Measurements from ENCODE around the gene TLL1.

TLL1 gene

DNA sequence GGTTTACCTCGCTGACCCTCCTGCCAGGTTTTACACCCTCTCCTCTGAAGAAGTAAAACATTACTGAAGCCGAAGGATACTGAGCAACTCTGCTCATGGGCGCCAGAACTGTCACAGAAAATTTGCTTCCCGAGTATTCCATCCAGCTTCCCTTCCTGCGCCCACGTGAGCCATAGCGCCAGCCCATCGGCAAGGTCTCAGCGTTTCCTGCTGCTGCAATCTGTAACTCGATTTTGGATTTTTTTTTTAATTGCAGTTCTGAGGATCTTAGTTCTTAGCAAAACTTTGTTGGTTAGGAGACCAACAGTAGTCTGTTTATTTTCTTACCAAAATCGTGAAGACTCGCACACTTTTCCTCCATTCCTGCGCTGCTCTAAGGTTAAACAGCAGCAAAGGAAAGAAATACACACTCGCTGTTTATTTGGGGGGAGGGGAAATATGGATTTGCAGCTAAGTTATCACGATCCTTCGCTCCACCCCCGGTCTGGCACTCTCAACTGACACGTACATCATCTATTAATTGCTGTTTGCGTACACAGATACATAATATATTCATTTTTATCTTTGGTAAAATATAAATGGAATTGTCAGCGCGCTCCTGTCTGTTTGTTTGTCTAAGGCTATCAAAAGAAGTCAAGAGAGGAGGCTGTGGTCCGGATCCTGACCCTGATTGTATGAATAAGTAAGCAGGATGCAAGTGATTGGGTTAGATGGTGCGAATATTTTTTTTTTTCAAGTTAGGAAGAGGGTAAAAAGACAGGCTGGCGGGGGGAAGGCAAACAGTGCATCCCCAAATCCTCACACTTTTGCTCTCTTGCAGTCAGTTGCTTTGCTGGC lies at the start of gene TLL1:
TLL1 (plus strand) TSS at position 777 of the 837 bp plus-strand sequence. CDS start 668 bp downstream, outside the sequence.
- in situ Hi-C loops (cut with MboI; ENCODE audit: low sequenced_read_pairs) = no loop called here

DNA sequence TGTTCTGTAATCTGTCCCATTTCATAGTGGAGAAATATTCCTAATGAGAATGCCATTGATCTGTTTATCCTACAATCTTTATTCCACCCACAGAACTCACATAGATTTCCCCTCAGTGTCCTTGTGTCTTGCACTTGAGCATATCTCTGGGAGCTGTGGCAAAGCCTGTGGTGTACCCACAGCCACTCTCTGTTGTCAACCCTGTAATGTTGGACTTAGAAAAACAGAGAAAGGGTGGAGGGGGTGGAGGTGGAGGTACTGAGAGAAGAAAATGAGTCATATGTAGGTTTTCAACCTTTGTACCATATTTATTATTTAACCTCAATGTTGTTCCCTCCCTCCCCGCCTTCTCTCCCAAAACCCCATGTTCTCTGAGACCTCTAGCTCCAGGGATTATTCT lies 46.9 kb upstream of the TLL1 start:
- in situ Hi-C loops (cut with MboI; ENCODE audit: low sequenced_read_pairs) = no loop called here

DNA sequence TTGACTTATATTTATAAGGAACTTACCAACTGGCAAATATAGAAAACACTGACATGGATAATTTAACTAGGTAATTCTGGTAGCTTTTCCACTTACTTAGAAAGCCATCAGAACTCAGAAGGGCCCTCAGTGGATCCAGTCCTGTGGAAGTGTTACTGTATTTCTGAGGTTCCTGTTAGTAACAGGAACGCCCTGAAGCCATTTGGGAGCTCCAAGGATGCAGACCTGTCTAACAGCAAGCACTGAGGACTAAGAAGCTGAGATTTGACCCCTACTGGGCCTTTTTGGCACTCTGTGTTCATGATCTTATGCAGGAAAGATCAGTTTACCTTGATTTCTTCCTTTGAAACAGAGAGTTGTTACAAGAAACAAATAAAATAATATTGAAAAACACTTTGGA lies 46.0 kb upstream of the TLL1 start:
- in situ Hi-C loops (cut with MboI; ENCODE audit: low sequenced_read_pairs) = no loop called here

DNA sequence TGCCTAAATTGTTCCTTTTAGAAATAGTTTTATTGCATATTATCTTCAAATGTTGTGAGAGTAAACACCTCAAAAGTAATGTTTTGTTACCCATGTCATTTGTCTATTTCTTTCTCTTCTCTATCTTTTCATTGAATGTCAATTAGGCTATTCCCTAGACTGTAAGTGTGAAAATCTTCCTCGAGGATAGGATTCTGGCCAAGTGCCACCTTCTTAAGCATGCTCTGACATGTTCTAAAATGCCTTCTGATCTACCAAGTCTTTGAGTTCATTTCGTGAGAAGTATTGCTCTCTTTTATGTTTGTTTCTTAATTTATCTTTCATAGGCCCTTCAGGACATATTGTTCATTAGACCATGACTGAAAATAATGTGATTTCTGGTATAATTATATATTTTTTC lies 44.1 kb upstream of the TLL1 start:
- in situ Hi-C loops (cut with MboI; ENCODE audit: low sequenced_read_pairs) = no loop called here

DNA sequence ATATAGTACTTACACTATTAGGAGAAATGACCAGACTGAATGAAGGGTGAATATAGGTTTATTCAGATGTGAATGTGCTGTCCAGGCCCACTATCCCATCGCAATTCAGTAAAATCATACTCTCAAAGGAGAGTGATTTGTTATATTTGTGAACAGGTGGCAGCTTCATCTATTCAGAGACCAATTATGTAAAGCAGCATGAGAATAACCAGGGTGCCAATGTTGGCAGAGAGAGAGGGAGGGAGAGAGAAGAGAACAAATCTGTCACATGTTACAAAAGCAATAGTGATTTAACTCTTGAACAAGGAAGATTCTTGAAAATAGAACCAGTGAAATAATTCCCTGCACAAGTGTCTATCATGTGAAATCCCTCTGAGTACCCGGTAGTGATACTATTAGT lies 38.9 kb upstream of the TLL1 start:
- in situ Hi-C loops (cut with MboI; ENCODE audit: low sequenced_read_pairs) = no loop called here

DNA sequence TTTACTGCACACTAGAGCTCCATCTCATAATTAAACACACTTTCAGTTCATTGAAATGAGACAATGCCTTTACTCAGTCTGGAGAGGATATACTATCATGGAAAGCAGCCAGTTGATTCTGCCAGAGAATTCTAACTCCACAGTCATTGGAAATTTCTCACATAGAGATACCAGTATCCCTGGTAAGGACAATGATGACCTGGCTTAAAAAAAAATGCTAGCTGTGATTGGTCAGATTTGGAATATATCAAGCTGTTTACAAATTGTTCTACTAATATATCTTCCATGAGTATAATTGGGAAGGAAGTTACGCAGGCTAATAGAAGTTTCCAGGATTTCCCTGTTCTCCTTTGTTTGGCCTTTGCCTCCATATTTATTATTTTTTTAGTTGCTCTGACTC lies 34.5 kb upstream of the TLL1 start:
- in situ Hi-C loops (cut with MboI; ENCODE audit: low sequenced_read_pairs) = no loop called here

DNA sequence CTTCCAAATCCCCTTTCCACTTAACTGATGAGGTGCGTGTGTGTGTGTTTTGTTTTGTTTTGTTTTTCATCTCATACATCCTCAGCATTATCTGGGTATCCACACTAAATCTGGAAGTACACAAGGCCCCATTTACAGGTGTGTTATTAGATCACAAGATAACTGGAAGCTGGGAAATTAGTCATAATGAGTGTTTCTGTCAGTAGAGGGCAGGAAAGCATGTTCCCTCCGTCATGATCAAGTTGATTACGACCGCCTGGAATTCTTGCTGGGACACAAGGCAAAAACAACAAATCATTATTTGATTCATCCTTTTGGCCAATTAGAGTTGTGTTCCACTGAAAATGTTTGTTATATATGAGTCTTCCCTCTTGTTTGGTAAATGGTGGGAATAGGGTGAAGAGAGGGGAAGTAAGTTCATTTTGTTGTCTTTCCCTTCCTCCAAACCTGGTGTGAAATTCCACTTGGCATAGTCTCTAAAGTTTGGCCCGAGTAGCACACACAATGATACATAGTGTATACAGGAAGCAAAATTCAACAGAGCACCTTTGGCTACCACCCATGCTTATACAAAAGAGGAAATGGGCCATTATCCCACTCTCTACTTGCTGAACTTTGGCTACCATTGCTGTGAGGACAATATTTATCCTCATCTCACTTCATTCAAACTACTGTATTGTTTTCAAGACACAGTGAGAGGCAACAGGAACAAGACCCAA lies 33.3 kb upstream of the TLL1 start:
- in situ Hi-C loops (cut with MboI; ENCODE audit: low sequenced_read_pairs) = no loop called here

DNA sequence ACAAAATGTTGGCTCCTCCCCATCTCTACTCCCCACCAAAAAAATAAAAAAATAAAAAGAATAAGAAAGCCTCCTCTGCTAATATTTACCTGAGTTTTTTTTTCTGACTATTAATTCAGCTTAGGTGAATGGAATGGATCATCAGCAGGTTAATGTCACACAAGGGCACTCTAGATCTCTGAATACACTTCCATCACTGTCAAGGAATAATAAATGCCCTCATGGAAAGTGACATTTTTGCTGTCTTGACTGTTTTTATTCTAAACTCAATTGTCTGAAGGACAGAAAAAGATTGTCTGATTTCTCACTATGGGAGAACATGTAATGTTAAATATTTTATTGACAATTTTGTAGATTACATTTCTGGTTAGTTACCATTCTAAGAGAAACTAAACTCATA lies 30.4 kb upstream of the TLL1 start:
- in situ Hi-C loops (cut with MboI; ENCODE audit: low sequenced_read_pairs) = no loop called here

DNA sequence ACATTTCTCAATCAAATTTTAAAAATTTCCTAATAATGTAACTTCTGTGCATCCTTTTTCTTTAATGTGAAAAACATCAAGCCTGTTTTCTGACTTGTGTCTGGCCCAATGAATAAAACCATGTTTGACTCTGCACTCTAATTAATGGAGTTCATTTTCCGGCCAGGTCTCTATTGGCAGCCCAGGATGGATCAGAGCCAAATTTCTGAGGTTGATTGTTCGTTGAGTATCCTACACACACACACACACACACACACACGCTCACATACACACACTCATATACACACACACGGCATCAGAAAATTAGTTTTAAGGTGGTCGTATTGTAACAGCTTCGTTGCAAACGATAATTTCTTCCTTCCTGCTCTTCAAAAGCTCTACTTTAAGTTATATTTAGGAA lies 28.9 kb upstream of the TLL1 start:
- in situ Hi-C loops (cut with MboI; ENCODE audit: low sequenced_read_pairs) = no loop called here

DNA sequence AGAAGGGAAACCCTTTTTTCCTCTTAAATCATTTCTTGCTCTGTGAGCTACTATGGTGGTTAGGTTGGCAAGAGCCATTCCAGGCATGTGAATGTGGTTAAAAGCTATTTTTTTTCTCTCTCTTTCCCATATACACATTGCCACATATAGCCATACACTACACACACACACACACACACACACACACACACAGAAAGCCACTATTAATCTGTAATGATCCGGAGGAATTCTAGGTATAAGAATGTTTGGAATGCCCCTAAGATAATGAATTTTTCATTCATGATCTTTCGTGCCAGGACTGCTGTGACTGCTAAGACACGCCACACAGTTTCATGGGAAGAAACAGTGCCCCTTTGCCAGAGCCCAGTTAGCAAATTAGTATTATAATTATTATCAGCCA lies 21.8 kb upstream of the TLL1 start:
- in situ Hi-C loops (cut with MboI; ENCODE audit: low sequenced_read_pairs) = no loop called here

DNA sequence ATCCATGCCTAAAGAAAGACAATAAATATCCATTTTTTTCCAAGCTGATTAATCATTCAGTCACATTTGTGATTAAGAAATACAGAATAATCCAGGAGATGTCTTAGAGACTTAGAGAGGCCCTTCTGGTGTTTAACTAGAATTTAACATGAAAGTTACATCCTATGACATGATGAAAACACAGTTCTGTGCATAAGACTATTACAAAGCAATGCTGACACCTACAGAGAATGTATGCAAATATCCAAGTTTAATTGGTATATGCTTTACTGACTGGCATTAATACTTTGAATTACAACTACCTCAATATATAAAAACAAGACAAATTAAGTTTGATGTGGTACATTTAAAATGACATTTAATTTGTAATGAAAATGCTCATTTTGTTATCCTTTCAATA lies 17.8 kb upstream of the TLL1 start:
- in situ Hi-C loops (cut with MboI; ENCODE audit: low sequenced_read_pairs) = no loop called here

DNA sequence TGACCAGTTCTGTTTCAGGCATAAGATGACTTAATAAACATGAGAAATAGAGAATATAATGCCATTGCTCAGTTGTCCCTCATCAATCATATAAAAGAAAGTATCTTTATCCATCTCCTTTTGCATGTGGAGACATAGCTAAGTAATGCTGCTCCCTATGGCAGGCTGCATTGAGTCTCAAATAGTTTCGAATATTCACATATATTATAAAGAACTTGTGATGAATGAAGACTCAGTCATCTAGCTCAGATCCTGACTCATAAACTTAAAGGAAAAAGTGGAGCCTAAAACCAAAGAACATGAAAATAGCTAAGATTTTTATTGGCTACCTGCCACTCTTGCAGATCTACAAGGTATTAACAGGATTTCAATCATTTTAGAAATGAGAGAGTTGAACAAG lies 11.7 kb upstream of the TLL1 start:
- in situ Hi-C loops (cut with MboI; ENCODE audit: low sequenced_read_pairs) = no loop called here

DNA sequence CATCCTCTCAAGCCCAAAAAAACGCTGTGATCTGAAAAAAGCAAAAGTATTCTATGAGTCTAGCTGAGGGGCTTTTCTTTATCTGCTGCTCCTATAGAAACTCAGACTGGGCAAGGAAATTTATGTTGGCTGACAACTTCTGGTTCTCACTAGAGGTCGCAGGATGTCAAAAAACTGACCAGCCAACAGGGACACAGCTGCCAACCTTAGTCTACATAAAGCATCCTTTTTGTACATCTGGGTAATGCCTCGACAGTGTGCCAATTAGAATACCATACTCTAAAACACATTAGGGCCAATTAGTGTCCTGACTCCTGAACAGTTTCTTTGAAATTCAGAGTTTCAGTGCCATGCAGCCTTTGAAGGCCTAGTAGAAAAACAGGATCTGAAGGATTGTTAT lies 8.8 kb upstream of the TLL1 start:
- in situ Hi-C loops (cut with MboI; ENCODE audit: low sequenced_read_pairs) = no loop called here

DNA sequence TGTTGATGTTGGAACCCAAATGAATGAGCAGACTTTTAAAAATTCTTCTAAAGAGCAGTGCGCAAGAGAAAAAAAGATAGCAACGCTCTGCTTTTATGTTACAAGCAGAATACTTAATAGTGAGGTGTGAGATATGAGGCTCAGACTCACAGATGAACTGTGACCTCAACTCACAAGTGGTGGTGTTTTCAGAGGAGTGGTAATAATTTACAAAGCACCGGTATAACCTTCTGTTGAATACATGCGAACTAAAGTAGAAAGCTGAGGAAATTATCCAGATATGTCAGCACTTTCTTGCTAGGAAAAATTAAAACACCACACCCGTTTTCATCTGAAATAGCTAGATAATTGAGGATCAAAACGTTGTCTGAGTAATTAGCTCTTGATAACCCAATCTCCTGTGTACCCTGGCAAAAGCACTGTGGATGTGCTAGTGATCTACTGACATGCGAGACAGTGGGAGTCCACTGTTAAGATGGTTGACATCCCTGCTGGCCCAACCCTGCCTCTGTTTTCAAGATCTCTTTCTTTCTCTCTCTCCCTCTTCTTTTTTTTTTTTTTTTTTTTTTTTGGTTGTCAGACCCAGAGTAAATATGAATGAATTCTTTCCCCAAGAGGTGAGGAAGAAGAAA lies 6.9 kb upstream of the TLL1 start:
- in situ Hi-C loops (cut with MboI; ENCODE audit: low sequenced_read_pairs) = no loop called here

DNA sequence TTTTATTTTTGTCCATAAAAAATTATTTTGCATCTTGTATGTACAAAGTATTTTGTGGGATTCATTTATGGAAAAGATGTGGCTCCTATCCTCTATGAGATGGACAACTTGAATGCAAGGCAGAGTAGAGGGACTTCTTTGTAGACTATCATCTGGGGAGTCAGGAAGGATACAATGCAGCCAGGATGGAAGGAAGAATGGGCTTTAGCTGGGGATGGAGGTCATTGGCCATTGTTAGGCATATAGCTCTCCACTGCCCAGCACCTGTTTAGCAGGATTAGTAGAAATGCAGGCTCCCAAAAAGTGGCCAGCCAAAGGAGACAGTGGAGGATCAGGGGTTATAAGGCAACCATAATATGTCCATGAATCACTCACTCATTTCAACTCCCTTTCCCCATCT lies 5.1 kb upstream of the TLL1 start:
- in situ Hi-C loops (cut with MboI; ENCODE audit: low sequenced_read_pairs) = no loop called here

DNA sequence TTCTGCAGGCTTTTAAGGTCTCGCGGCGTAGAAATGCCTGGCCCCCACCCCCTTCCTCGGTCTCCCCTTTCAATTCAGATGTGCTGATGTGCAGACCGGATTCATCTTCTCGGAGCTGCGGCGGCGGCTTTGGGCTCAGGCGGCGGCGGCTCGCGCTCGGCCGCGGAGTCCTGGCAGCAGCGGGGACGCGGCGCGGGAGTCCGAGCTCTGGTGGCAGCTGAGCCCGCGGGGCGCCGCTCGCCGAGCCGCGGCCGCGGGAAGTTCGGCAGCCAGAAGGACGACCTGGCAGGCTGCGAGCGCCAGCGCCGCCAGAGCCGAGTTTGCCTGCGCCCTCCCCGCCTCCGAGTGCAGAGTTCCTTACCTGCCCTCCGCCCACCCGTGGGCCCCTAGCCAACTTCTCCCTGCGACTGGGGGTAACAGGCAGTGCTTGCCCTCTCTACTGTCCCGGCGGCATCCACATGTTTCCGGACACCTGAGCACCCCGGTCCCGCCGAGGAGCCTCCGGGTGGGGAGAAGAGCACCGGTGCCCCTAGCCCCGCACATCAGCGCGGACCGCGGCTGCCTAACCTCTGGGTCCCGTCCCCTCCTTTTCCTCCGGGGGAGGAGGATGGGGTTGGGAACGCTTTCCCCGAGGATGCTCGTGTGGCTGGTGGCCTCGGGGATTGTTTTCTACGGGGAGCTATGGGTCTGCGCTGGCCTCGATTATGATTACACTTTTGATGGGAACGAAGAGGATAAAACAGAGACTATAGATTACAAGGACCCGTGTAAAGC lies 448 bp downstream of the TLL1 start:
- in situ Hi-C loops (cut with MboI; ENCODE audit: low sequenced_read_pairs) = no loop called here

DNA sequence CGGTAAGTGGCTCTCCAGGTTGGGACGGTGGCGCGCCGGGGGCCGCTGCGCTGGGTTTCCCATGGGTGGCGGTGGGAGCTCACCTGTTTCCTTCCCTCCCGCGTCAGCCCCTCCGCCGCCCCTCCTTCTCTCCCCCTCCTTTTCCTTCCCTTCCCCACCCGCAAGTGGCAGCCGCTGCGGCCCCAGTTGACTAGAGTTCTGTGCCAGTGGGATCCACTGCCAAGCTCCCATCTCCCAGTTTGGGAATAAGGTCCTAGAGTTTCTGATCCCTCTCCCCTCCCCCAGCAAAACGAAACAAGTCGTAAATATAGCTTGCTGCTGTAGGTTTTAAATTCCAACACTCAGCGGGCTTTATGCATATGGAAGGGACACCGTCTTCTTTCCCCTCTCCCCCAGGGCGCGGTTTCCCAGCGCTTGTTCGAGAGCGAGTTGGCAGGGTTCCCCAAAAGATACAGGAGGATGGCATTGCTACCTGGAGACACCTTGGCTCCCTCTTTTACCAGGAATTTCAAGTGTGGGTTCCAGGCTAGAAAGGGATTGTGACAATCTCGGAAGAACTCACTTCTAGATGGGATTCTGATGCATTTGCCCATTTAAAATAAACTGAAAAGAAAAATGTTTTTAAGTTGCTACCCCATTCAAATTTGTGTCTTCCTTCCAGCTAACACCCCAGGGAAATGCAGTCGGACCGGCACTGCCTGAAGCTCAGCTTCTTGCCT lies 1.2 kb downstream of the TLL1 start:
- in situ Hi-C loops (cut with MboI; ENCODE audit: low sequenced_read_pairs) = no loop called here

DNA sequence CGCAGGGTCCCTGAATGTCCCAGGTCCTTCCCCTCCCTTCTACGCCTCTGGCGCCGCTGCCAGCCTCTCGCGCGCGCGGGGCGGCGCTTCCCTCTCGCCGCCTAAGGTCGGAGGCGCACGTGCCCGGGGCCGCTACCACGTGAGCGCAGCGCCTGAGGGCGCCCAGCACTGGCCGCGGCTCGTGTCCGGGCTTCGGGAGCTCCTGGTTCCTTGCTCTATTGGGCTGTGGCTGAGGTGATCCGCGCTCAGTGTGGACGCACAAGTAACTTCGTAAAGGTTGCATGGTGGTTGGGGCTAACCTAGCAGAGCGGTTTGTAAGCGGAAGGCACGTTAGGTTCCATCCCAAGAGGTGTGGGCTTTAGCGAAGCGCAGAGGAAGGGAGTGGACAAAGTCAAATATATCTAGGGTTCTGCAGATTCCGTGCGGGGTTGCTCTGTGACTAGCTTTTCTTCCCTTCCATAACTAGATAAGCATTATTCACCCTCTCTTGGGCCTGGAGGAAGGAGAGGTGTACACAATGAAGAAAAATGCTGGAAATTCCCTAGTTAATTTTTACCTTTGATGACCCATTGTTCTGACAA lies 1.8 kb downstream of the TLL1 start:
- in situ Hi-C loops (cut with MboI; ENCODE audit: low sequenced_read_pairs) = no loop called here

DNA sequence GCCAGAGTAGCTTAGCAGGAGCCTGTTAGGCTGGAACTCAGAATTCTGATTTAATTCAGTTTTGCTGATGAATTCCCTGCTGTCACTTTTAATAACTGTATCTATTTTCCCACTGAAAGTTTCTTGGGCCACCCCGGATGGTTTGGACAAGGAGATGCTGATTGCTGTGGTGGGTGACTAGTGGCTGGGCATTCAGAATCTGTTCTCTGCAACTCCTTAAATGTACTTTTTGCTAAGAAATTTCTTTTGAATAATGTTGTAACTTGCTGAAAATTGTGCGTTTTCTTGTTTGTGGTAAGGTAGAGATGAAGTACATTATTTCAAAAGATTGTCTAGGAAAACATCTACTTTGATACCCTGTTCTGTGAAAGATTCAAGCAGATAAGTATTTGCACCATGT lies 2.4 kb downstream of the TLL1 start:
- in situ Hi-C loops (cut with MboI; ENCODE audit: low sequenced_read_pairs) = no loop called here

DNA sequence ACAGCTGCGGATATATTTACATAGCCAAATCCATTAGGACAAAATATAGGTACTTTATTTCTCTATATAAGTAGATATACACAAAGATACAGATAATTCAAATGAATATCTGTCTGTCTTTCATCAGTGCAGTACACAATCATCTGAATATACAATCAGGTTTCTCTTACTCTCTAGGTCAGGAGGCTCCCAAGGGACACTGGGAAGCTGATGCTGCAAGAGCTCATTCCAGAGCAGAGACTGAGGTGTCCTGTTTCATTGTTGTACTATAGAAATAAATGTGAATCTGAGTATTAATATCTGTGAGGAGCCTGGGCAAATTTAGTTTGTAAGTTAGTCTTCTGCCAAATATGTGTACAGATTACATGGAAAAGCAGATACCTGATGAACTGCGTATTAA lies 4.2 kb downstream of the TLL1 start:
- in situ Hi-C loops (cut with MboI; ENCODE audit: low sequenced_read_pairs) = no loop called here

Measured in hTERT RPE-1 (cell line).